Ishikawa (cell line): ENCODE data around the gene BCL2L13.

Source experiments
- CEBPB ChIP-seq: IDR thresholded peaks from 2 replicates; pipeline ENCODE4 v1.6.1; 2012
- CREB1 ChIP-seq: IDR thresholded peaks from 2 replicates; pipeline ENCODE4 v1.6.1; 2012; ENCODE audit warnings: low read depth
- EGR1 ChIP-seq: IDR thresholded peaks from 2 replicates; pipeline ENCODE4 v1.6.1; 2012
- EP300 ChIP-seq: IDR thresholded peaks from 2 replicates; pipeline ENCODE4 v1.6.1; 2012; ENCODE audit warnings: borderline replicate concordance
- FOXM1 ChIP-seq: IDR thresholded peaks from 2 replicates; pipeline ENCODE4 v1.6.1; 2012; ENCODE audit warnings: low read depth, borderline replicate concordance
- MAX ChIP-seq: IDR thresholded peaks from 2 replicates; pipeline ENCODE4 v1.6.1; 2012
- NFIC ChIP-seq: IDR thresholded peaks from 2 replicates; pipeline ENCODE4 v1.6.1; 2012
- RAD21 ChIP-seq: IDR thresholded peaks from 2 replicates; pipeline ENCODE4 v1.6.1; 2012; ENCODE audit warnings: low read depth
- REST ChIP-seq: IDR thresholded peaks from 2 replicates; pipeline ENCODE4 v1.6.1; 2012; ENCODE audit warnings: low read depth, mild to moderate bottlenecking
- TAF1 ChIP-seq: IDR thresholded peaks from 2 replicates; pipeline ENCODE4 v1.6.1; 2012; ENCODE audit warnings: low read depth, mild to moderate bottlenecking
- TCF12 ChIP-seq: IDR thresholded peaks from 2 replicates; pipeline ENCODE4 v1.6.1; 2012; ENCODE audit warnings: low read depth
- TEAD4 ChIP-seq: IDR thresholded peaks from 2 replicates; pipeline ENCODE4 v1.6.1; 2012
- USF1 ChIP-seq: IDR thresholded peaks from 2 replicates; pipeline ENCODE4 v1.6.1; 2012
- YY1 ChIP-seq: IDR thresholded peaks from 2 replicates; pipeline ENCODE4 v1.6.1; 2012; ENCODE audit warnings: low read depth
- ZBTB7A ChIP-seq: IDR thresholded peaks from 2 replicates; pipeline ENCODE4 v1.6.1; 2012; ENCODE audit warnings: low read depth

BCL2L13 gene

GRCh38 chr22:17705951-17706900 is 67.7 kb downstream of the BCL2L13 start:
- TF ChIP-seq EGR1, result no peak
- no peak for TF ChIP-seq RAD21

- TF ChIP-seq YY1 (no peak), NFIC (no peak), CEBPB (no peak), ZBTB7A (no peak), USF1 (no peak), EGR1 (no peak), TCF12 (no peak), REST (no peak), RAD21 (no peak), TEAD4 (no peak), CREB1 (no peak), EP300 (no peak), TAF1 (no peak), MAX (no peak)
Observed at GRCh38 chr22:17706947-17707346, 68.4 kb downstream of the BCL2L13 start.

- no peak for TF ChIP-seq TEAD4
- TF ChIP-seq MAX, result no peak
- TF ChIP-seq USF1, result no peak
- no peak for TF ChIP-seq YY1
- TF ChIP-seq EP300, result no peak
- TF ChIP-seq NFIC, result no peak
- TF ChIP-seq EGR1, result no peak
- TF ChIP-seq CEBPB, result no peak
- no peak for TF ChIP-seq REST
- TF ChIP-seq ZBTB7A, result no peak
- no peak for TF ChIP-seq CREB1
- no peak for TF ChIP-seq RAD21
- no peak for TF ChIP-seq TAF1
- TF ChIP-seq TCF12, result no peak
- no peak for TF ChIP-seq FOXM1
Observed at GRCh38 chr22:17707526-17707925, 69.0 kb downstream of the BCL2L13 start.

- TF ChIP-seq FOXM1, result no peak
- TF ChIP-seq TCF12, result no peak
- no peak for TF ChIP-seq MAX
- TF ChIP-seq TEAD4, result no peak
- no peak for TF ChIP-seq EGR1
- no peak for TF ChIP-seq RAD21
- TF ChIP-seq ZBTB7A, result no peak
- no peak for TF ChIP-seq CREB1
- TF ChIP-seq TAF1, result no peak
- no peak for TF ChIP-seq CEBPB
- TF ChIP-seq YY1, result no peak
- no peak for TF ChIP-seq REST
- TF ChIP-seq EP300, result no peak
- TF ChIP-seq NFIC, result no peak
- TF ChIP-seq USF1, result no peak
Observed at GRCh38 chr22:17710023-17710422, 71.5 kb downstream of the BCL2L13 start.
